Stimulated activated CD8-positive, alpha-beta memory T cell treated with anti-CD3 and anti-CD28 coated beads, Interleukin-7, amount 100 ng/mL, for 4 hours (primary cell): ENCODE measurements around the gene PODNL1.
"Not testable (repeated sequence)": the region's sequence is repeated elsewhere in the genome, so short reads cannot be mapped to it uniquely, and the experiment has no call there.

Experiments used
- DNase-seq, 2 donors: peaks; one replicate each; pipeline ENCODE4 v3.0.0-alpha.2; 2020; ENCODE audit warnings: low read depth in 2 of 2

The PODNL1 gene

DNA sequence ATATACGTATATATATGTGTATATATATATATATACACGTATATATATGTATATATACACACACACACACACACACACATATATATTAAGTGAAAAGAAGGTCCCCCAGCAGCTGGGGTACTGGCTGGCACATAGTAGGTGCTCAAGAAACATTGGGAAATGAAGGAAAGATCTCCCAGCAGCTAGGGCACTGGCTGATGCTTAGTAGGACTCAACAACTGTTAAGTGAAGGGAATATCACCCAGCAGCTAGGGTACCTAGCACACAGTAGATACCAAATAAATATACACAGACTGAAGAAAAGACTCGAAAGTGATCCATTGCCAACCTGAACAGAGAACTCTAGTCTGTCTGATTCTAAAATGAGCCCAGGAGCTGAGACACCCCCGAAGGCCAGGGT, 12.2 kb downstream of the PODNL1 start:
- no peak for DNase-seq

DNA sequence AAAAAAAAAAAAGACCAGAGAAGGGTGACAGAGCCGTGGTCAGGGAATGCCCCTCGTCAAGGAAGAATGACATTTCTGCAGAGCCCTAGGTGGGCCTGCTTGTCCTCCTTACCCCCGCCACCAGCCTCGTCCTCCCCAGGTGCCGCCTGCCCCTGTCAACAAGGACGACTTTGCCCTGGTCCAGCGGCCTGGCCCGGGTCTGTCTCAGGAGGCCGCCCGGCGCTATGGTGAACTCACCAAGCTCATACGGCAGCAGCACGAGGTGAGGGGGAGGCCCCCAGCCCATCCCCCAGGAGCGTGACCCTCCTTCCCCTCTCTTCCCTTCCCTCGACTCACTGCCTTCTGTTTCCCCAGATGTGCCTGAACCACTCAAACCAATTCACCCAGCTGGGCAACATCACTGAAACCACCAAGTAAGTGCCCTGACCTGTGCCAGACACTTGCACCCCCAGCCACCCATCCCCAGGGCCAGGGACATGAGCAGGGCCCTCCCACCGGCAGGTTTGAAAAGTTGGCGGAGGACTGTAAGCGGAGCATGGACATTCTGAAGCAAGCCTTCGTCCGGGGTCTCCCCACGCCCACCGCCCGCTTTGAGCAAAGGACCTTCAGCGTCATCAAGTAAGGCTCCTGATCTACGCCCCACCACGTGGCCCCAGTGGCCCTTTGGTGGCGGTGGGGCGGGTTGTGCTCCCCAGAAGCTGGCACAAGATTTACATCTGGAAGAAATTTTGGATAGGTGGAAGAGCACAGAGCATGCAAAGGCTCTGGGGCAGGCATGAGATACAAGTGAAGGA, 14.8 kb downstream of the PODNL1 start:
- no peak for DNase-seq

DNA sequence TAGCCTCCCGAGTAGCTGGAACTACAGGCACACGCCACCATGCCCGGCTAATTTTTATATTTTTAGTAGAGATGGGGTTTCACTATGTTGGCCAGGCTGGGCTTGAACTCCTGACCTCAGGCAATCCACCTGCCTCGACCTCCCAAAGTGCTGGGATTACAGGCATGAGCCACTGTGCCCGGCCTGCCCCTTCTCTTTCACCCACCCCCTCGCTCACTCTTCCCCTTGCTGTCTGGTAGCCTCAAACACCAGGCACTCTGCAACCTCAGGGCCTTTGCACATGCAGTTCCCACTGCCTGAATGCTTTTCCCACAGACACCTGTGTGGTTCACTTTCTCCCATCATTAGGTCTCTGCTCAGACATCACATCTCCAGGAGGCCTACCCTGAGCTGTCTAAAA, 16.1 kb downstream of the PODNL1 start:
- DNase-seq, result not testable (repeated sequence)

DNA sequence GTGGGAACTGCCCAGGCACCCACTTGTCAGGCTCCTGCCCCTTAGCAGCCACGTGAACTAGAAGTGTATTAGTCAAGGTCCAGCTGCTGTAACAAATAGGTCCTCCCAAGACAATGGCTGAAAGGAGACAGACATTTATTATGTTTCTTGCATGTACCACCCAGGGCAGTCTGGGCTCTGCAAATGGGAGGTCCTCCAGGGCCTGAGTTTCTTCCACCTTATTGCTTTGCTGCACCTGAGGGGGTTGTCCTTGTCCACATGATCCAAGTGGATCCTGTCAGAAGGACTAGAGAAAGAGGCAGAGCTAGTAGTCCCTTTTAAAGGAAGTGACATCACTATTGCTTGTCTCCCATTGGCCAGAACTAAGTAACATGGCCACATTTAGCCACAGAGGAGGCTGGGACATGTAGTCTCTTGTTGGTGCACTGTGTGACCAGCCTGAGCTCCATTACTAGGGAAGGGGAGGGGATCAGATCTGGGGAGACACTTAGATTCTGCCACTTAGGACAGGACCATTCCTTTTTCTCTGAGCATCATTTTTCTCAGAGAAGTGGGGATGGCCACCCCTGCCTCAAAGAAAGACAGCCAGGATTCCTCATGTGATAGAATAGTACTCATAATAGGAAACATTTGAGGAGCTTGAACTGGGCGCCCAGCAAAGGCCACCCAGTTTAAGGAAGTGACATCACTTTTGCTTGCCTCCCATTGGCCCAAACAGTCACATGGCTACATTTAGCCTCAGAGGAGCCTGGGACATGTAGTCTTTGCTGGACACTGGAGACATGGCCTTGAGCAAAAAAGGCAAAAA, 17.1 kb downstream of the PODNL1 start:
- DNase-seq, result no peak

DNA sequence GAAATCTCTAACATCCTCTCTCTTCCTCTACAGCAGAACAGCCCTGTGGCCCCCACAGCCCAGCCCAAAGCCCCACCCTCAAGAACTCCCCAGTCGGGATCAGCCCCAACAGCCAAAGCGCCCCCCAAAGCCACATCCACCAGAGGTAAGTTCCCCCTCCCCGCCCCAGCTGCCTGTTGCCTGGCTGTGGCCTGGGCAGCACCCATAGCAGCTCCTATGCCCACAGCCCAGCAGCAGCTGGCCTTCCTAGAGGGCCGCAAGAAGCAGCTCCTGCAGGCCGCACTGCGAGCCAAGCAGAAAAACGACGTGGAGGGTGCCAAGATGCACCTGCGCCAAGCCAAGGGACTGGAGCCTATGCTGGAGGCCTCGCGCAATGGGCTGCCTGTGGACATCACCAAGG, 17.7 kb downstream of the PODNL1 start:
- DNase-seq, result no peak

DNA sequence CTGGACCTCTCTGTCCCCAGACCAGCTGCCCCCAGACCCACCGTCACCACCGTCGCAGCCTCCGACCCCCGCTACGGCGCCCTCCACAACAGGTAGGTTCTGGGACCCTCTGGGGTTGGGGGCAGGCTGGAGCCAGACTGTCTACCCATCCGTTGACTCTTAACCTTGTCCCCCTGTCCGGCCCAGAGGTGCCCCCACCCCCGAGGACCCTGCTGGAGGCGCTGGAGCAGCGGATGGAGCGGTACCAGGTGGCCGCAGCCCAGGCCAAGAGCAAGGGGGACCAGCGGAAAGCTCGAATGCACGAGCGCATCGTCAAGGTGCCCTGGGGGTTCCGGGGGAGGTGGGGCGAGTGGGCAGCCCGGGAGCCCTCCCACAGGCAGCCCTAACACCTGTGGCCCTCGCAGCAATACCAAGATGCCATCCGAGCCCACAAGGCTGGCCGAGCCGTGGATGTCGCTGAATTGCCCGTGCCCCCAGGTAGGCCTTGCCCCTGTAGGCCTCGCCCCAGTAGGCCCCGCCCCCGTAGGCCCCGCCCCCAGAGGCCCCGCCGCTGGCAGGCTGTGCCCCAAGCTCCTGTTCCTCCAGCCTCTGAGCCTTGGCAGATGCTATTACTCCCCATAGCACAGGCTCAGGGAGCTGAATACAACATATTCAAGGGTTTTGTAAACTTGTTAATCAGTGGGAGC, 19.3 kb downstream of the PODNL1 start:
- DNase-seq, result no peak

DNA sequence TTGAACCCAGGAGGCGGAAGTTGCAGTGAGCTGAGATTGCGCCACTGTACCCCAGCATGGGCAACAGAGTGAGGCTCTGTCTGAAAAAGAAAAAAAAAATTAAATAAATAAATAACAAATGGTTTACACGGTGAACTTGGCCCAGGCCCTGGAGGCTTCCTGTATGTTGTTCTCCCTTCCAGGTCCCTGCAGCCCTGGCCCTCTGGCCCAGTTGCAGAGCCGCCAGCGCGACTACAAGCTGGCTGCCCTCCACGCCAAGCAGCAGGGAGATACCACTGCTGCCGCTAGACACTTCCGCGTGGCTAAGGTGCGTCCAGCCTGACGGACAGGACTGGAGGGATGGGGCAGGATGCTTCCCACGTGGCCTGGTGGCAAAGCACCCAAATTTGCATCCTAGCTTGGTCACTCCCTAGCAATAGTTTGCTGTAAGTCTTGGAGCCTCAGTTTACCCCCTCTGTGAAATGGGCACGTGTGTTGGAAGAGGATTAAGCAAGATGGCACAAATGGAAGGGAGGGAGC, 20.3 kb downstream of the PODNL1 start:
- no peak for DNase-seq

DNA sequence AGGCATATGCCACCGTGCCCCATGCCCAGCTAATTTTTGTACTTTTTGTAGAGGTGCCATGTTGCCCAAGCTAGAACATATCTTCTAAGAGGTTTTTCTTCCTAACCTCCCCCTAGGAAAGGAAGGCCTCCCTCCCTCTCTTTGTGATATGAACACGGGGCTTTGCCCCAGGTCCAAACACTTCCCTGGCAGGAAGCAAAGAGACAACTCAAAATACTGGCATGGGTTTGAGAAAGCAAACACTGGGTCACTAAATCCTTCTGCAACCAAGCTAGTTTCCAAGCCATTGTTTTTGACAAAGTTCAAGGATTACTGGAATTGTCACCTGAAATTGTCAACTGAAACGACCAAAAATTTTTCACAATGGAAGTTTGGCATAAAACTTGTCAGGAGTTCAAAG, 23.4 kb downstream of the PODNL1 start:
- no peak for DNase-seq

DNA sequence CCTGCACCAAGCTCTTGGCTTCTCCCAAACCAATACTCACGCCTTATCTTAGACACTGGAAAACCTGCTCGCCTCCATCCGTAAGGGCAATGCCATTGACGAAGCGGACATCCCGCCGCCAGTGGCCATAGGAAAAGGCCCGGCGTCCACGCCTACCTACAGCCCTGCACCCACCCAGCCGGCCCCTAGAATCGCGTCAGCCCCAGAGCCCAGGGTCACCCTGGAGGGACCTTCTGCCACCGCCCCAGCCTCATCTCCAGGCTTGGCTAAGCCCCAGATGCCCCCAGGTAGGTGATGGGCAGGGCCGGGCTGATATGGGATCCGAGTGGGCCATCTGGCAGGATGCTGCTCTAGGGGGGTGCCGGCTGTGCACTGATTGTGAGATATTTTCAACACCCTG, 24.9 kb downstream of the PODNL1 start:
- DNase-seq, result no peak

DNA sequence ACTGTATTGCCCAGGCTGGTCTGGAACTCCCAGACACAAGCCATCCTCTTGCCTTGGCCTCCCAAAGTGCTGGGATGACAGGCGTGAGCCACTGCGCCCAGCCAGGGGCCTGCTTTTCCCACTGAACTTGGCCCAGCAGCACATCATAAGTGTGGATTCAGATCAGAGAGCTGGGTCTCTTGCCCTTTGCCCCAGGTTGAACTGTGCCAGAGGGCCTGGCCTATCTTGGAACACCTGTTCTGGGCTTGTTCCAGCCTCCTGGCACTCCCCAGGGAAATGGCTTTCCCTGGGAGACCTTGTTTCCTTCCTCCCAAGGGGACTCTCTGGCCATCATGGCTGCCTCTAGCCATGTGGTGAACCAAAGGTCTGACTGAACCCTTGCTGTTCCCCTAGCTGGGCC, 28.8 kb downstream of the PODNL1 start:
- DNase-seq, result no peak

DNA sequence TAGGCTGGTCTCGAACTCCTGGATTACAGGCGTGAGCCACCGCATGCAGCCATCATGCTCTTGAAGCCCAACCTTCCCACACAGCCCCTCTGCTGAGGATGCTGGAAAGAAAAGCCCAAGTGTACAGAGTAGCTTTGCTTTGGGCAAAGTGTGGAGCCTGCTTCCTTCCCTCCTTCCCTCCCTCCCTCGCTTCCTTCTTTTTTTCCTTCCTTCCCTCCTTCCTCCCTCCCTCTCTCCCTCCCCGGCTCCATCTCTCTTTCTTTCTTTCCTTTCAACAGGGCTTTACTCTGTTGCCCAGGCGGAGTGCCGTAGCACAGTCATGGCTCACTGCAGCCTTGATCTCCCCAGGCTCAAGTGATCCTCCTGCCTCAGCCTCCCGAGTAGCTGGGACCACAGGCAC, 29.5 kb downstream of the PODNL1 start:
- DNase-seq, result no peak

DNA sequence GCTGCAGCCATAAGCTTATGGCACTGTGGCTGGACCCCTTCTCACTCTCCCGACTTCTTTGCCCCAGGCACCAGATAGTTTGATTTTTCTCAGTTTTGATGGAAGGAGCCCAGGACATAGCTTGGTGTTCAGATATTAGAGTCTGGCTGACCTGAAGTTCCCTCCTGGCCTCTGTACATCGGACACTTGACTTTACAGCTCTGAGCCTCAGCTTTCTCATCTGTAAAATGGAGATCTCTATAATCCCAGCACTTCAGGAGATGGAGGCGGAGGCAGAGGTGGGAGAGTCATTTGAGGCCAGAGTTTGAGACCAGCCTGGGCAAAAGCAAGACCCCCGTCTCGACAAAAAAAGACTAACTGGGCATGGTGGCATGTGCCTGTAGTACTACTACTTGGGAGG, 31.3 kb downstream of the PODNL1 start:
- DNase-seq, result no peak

DNA sequence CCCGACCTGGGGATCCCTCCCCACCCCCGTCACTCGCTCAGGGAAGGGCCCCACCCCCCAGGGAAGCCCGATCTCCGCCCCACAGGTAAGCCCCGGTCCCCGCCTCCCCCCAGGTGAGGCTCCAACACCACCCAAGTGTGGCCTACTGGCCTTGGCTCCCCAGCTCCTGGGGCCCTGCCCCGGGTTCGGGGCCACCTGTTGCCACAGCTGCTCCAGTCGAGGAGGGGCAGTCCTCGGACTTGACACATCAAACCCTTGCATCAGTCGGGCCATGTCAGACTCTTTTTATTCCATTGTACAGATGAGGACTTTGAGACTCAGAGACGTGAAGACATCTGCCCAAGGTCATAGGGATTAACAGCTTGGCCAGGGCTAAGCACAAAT, 31.7 kb downstream of the PODNL1 start:
- DNase-seq, result no peak

DNA sequence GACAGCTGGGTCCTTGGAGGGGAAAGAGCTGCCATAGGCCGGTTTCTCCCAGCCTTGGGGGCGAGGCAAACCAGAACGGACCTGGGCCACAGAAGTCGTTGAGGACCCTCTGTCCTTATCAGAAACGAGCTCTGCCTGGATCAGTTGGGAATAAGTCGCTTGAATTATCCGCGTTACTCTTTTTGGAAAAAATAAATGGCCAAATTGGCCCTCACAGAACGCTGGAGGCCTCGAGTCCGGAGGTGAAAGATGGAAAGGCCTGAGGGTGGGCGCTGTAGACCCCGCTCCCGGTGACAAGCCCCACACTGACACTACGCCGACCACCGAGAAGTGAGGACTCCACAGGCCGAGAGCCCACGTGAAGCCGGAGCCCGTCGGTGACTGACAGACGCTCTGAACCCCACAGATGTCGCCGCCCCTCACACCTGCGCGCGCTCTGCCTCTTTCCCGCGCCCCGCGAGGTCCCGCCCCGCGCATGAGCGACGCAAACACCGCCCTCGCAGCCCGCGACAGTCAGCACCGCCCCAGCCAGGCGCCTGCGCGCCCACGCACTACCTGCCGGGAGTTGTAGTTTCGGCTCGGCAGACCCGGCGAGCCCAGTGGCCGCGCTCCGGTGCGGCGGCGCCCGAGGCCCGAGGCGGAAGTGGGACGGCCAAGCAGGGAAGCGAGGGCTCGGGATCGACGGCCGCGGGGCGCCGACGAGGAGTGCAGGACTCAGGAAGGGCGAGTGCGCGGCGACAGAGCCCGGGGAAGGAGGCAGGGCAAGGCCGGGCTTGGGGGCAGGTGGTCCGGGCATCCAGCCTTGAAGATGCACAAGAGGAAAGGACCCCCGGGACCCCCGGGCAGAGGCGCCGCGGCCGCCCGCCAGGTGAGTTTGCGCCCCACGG, 32.3 kb downstream of the PODNL1 start, which contains the start of the genes BRME1 and CC2D1A:
BRME1 (minus strand) TSS at position 484 of the 887 bp plus-strand sequence. CDS start 1,225 bp downstream, outside the sequence.
CC2D1A (plus strand) TSS at position 568 of the 887 bp plus-strand sequence; CDS start at position 809, 241 bp downstream.
- DNase-seq, result peak; percentile 91 to 94

DNA sequence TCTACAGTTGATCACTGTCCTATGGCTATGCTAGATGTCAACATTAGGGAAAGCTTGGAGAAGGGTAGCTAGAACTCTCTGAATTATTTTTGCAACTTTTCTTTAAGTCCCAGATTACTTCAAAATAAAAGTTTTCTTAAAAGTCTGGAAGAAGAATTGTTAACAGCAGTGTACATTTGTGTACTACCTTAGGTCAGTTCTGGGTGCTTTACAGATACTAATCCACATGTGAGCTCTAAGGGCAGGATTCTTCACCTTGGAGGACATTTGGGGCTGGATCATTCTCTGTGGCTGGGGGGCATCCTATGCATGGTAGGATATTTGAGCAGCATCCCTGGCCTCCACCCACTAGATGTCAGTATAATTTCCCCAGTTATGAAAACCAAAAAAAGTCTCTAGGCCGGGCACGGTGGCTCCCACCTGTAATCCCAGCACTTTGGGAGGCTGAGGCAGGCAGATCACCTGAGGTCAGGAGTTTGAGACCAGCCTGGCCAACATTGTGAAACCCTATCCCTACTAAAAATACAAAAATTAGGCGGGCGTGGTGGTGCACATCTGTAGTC, 35.1 kb downstream of the PODNL1 start:
- DNase-seq, result no peak

DNA sequence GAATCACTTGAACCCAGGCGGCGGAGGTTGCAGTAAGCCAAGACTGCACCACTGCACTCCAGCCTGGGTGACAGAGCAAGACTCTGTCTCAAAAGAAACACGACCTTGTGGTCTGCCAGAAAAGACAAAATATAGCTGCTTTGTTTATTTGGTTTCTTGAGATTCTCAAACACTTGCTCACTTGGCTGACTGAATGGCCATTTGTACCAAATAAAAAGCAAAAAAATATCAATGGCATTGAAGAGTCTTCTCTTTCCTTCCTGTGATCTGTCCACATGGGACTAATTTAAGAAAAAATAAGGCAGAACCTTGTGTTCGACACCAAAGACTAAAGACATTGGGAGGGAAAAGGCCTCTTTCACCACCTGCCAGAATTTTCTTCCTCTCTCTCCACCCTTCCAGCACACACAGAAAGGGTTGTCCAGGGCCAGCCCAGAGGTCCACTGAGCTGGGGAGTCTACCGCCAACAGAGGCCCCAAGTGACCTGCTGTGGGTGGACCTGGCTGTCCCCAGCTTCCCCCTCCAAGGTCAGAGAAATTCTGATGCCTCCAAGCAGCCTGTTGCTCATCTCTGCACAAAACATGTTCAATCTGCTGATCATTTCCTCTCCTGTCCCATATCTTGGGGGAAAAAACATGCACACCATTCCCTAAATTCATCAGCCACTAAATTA, 38.2 kb downstream of the PODNL1 start:
- DNase-seq, result no peak

DNA sequence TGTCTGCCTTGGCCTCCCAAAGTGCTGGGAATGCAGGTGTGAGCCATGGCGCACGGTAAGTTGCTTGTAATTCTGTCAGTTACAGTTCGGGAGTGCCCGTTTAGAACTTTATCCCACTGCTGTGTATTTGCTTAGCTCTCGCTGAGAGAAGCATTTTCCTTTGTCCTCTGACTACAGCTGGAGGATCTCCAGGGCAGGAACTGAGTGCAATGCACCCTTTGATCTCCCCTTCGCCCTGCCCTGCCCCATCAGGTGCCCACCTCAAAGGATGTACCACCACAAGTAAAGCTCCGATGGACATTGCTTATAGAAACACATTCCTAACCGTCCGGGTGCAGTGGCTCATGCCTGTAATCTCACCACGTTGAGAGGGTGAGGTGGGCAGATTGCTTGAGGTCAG, 38.8 kb downstream of the PODNL1 start:
- no peak for DNase-seq

DNA sequence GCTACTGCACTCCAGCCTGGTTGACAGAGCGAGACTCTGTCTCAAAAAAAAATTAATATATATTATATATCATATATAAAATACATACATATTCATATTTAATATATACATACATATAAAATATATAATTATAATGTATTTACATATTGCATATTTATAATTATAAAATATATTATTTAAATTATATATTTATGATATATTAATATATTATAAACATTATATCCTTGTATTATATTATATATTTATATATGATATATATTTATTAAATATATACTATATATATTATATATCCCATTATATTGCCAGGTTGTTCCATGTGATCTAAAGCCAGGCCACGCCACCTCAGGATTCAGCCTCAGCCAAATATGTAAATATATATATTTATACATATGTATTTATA, 42.0 kb downstream of the PODNL1 start:
- no peak for DNase-seq

DNA sequence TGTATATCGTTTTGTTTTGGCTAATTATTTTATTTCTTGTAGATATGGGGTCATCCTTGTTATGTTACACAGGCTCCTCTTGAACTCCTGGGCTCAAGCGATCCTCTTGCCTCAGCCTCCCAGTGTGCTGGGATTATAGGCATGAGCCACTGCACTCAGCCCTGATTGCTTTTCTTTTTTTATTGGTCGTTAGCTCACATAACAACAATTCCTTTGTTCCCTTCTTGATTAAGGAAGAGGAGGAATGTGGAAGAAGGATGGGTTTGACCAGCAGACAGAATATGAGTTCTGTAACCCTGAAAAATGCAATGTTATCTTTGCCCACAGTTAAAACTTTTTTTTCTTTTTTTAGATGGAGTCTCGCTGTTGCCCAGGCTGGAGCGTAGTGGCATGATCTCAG, 43.7 kb downstream of the PODNL1 start:
- no peak for DNase-seq

DNA sequence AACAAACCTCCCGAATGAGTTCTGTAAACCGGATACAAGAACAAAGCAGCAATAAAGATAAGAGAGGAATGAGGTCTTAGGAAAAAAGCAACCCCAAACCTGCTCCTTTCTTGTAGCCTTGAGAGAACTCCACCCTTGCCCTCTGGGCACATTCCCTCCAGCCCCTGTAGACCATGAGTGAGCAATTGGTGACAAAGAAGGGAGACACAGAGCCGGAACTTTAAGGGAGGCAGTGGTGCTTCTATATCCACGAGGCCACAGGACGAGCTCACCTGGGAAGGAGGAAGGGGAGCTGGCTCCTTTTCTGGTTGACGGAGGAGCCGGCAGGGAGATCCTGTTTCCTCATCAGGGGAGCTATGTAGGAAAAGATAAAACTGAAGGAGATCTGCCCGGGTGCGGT, 45.3 kb downstream of the PODNL1 start:
- DNase-seq, result no peak
